Transverse colon (tissue), 4 donors: ENCODE data around the gene SNX13. TPM values are rescaled to one million over a fixed set of nuclear protein-coding genes. Genes with fewer than 3 reads are reported as not detected.

ENCODE experiments used
- DNase-seq: peaks from one replicate; pipeline ENCODE4 v3.0.0-alpha.2; 2019
- H3K27ac ChIP-seq, 4 donors: fragments of 200-600 bp; sonication (generic); 2 replicates each; pipeline ENCODE4 v1.5.1; 2016 to 2018; ENCODE audit warnings: inconsistent platforms in 4 of 4
- H3K27me3 ChIP-seq: fragments of 200-600 bp; sonication (generic); 2 replicates; pipeline ENCODE4 v1.5.1; 2017; ENCODE audit warnings: inconsistent platforms
- H3K36me3 ChIP-seq, 4 donors: fragments of 200-600 bp; sonication (generic); 2 replicates each; pipeline ENCODE4 v1.5.1; 2017 to 2019; ENCODE audit warnings: inconsistent platforms in 4 of 4
- H3K4me1 ChIP-seq, 4 donors: fragments of 200-600 bp; sonication (generic); 2 replicates each; pipeline ENCODE4 v1.5.1; 2017 to 2020; ENCODE audit warnings: inconsistent platforms in 4 of 4
- H3K4me3 ChIP-seq, 4 donors: fragments of 200-600 bp; sonication (generic); 1 replicate in 1 of 4; 2 replicates in 3 of 4; pipeline versions ENCODE4 v1.5.1 to v1.6.1; 2017 to 2019; ENCODE audit warnings: inconsistent platforms in 4 of 4
- H3K9me3 ChIP-seq, 2 donors: fragments of 200-600 bp; sonication (generic); 2 replicates each; pipeline ENCODE4 v1.5.1; 2017 to 2019; ENCODE audit warnings: inconsistent platforms in 2 of 2
- EP300 ChIP-seq: sonication (generic); formaldehyde crosslinking; IDR thresholded peaks from one replicate; pipeline ENCODE4 v1.6.1; 2017; ENCODE audit warnings: antibody characterized with exemption, low read depth
- POLR2A ChIP-seq: fragments of 450-650 bp; IDR thresholded peaks from one replicate; pipeline ENCODE4 v1.6.1; 2016; ENCODE audit warnings: antibody characterized with exemption, mild to moderate bottlenecking, moderate library complexity
- POLR2AphosphoS5 ChIP-seq, 3 donors: sonication (generic); formaldehyde crosslinking; IDR thresholded peaks; one replicate each; pipeline ENCODE4 v1.6.1; 2016; ENCODE audit warnings: antibody characterized with exemption in 3 of 3
- WGBS, 2 donors: methylation state at CpG; one replicate each; pipeline ENCODE4 v1.1.5; 2018; ENCODE audit warnings: low coverage in 1 of 2; 5-methylcytosine and 5-hydroxymethylcytosine counted together
- in situ Hi-C, 4 donors: fragments of 200-750 bp; cut with MboI; loops; one replicate each; pipeline versions ENCODE4 v1.15.0 to v1.15.1; 2017; ENCODE audit warnings: low sequenced_read_pairs in 3 of 4, low pct_ligation_motif_present in 1 of 4, low pct_unique_long_range_greater_than_20kb in 1 of 4
- intact Hi-C: fragments of 100-400 bp; cut with DNase I; formaldehyde crosslinking; loops from one replicate; pipeline ENCODE4 v1.15.1; 2023; ENCODE audit warnings: low total_unique reads
- total RNA-seq, 4 donors: library from RNA; depleted of rRNA; stranded (reverse); fragments of >200 nt; gene quantifications; one replicate each; pipeline ENCODE4 v1.1.0, GENCODE V29; 2016
- TF ChIP-seq, protein P1 (sequence below), 5 experiments: fragments of 200-600 bp in 3 of 5; fragments of 450-650 bp in 2 of 5; sonication (generic) in 3 of 5; IDR thresholded peaks; 1 replicate in 2 of 5; 2 replicates in 3 of 5; pipeline ENCODE4 v1.5.1; 2016 to 2017; ENCODE audit warnings: antibody characterized with exemption in 5 of 5, inconsistent platforms in 3 of 5, mild to moderate bottlenecking in 2 of 5, moderate library complexity in 1 of 5

The SNX13 gene
- total RNA-seq, 4 donors from 2014 or later, result 11.3 to 83.8 (median 69.0) TPM

DNA sequence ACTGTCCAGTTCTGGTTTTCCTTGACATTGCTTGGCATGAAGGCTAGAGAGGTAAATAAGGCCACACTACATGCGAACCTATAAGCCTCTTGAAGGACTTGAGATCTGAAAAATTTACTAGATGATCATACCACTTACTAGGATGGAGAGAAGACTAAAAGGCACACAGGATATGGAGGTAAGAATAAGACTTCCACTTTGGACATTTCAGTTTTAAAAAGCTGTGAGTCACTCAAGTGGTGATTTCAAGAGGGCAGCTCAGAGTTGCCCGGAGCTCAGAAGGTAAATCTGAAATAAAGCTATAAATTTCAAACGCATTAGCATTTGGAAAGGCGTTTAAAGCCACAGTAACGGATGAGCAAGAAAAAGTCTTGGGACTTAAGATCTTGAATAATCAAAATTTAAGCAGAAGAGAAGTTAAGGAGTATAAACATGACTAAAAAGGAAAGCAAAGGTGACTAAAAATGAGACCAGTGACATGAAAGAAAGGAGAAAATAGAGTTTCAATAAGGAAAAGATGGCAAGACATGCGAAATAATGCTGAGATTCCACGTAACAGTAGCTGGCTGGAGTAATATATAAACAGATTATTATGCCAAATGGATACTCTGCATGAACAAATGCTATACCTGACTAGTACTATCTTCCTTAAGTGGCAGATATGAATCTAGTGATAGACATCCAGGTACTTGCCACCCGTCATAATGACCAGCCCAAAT, 68.3 kb downstream of the SNX13 start:
- Histone ChIP-seq H3K27me3 (no peaks in the 10 kb centered on the region), H3K4me1 (no peaks in the 10 kb centered on the region), H3K4me3 (no peak overlapping the region), H3K27ac (no peak overlapping the region), H3K36me3 (peaks cover 0 to 67% (median 20%) of the 10 kb centered on the region in 4 donors), H3K9me3 (no peaks in the 10 kb centered on the region)
- TF ChIP-seq EP300, result no peak
- TF ChIP-seq, protein P1, sequence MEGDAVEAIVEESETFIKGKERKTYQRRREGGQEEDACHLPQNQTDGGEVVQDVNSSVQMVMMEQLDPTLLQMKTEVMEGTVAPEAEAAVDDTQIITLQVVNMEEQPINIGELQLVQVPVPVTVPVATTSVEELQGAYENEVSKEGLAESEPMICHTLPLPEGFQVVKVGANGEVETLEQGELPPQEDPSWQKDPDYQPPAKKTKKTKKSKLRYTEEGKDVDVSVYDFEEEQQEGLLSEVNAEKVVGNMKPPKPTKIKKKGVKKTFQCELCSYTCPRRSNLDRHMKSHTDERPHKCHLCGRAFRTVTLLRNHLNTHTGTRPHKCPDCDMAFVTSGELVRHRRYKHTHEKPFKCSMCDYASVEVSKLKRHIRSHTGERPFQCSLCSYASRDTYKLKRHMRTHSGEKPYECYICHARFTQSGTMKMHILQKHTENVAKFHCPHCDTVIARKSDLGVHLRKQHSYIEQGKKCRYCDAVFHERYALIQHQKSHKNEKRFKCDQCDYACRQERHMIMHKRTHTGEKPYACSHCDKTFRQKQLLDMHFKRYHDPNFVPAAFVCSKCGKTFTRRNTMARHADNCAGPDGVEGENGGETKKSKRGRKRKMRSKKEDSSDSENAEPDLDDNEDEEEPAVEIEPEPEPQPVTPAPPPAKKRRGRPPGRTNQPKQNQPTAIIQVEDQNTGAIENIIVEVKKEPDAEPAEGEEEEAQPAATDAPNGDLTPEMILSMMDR (IDR thresholded peaks at IDR 0.05), result no peak
- TF ChIP-seq POLR2AphosphoS5 (IDR thresholded peaks at IDR 0.05), result no peak
- TF ChIP-seq POLR2A, result no peak
- intact Hi-C loops, result no loop called here
- DNase-seq, result no peak
- in situ Hi-C loops, result no loop called here
- 73 to 81% methylated on average over 6 to 8 of the region's 8 CpGs for WGBS, 2 donors

DNA sequence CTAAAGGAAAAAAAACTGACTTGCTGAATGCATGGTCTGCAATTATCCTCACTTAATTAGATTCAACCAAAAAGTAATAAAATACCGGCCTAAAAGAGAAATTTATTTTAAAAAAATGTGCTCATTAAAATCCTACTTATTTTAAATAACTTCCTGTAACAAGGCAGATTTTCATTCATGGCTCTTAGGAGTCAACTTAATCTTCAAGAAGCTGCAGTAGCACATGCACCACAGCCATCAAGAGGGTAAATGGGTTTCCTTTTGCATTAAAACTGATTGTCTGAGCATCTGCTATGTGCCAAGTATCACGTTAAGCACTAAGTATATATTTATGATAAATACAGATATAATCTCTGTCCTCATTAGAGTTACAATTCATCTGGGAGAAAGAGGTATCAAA, 69.9 kb downstream of the SNX13 start:
- Histone ChIP-seq H3K4me1 (no peaks in the 10 kb centered on the region), H3K27ac (no peak overlapping the region), H3K36me3 (peaks cover 0 to 81% (median 27%) of the 10 kb centered on the region in 4 donors), H3K27me3 (no peaks in the 10 kb centered on the region), H3K4me3 (no peak overlapping the region), H3K9me3 (peaks cover 0 to 8% of the 10 kb centered on the region in 2 donors)
- no peak for DNase-seq
- intact Hi-C loops (no loop called here), in situ Hi-C loops (no loop called here)
- TF ChIP-seq POLR2AphosphoS5 (IDR thresholded peaks at IDR 0.05) (no peak), POLR2A (no peak), EP300 (no peak)
- TF ChIP-seq, protein P1 (IDR thresholded peaks at IDR 0.05), result no peak
- WGBS, 2 donors, result 88 to 90% methylated on average over 2 of the region's 2 CpGs

DNA sequence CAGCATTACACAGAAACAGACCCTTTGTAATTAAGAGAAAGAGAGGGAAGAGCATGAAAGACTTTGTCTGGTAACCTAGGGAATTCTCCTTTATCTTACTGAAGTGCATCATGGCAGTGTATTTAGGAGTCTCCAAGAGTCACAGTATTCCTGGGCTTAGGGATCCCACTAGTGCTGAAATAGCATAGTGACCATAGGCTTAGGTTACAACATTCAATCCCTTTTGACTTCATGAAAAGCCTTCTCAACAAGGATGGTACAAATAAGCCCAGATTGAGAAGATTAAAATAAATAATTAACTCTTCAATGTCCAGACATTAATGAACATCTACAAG, 76.5 kb downstream of the SNX13 start:
- H3K27me3 ChIP-seq, result no peaks in the 10 kb centered on the region
- in situ Hi-C loops (no loop called here), intact Hi-C loops (no loop called here)
- no peak overlapping the region for H3K27ac ChIP-seq
- H3K4me1 ChIP-seq, result no peaks in the 10 kb centered on the region
- H3K4me3 ChIP-seq, result no peak overlapping the region
- TF ChIP-seq POLR2AphosphoS5 (IDR thresholded peaks at IDR 0.05), result no peak
- H3K9me3 ChIP-seq, result peaks cover 0 to 9% of the 10 kb centered on the region in 2 donors
- peaks cover 0 to 42% (median 20%) of the 10 kb centered on the region in 4 donors for H3K36me3 ChIP-seq
- no peak for DNase-seq

DNA sequence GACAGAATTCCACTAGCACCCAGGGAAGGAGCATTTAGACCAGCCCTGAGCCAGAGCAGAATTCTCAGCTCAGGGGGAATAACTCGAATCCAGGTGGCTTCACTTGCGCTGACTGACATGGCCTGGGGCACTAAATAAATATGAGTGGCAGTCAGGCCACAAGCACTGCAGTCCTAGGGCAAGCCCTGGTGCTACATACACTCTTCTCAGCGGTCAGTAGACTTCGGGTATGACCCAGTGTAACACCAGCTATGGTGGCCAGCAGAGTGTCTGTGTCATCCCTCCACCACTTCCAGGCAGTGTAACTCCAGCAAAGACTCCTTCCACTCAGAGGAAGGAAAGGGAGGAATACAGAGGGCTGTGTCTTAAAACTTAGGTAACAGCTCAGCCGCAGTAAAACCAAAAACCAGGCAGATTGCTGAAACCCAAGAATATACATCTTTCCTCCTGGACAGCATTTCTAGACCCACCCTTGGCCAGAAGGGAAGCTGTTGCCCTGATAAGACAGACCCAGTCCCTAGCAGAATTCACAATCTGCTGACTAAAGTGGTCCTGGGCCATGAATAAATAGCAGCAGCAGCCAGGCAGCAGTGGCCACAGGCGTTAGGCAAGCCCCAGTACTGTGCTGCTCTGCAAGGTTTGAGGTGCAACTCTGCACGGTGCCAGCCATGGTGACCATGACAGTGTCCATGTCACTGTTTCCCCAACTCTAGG, 77.0 kb downstream of the SNX13 start:
- H3K4me1 ChIP-seq, result no peaks in the 10 kb centered on the region
- in situ Hi-C loops (no loop called here), intact Hi-C loops (no loop called here)
- DNase-seq, result no peak
- no peak overlapping the region for H3K27ac ChIP-seq
- H3K36me3 ChIP-seq, result peaks cover 0 to 44% (median 18%) of the 10 kb centered on the region in 4 donors
- 89 to 97% methylated on average over 5 to 7 of the region's 7 CpGs for WGBS, 2 donors
- peaks cover 0 to 9% of the 10 kb centered on the region in 2 donors for H3K9me3 ChIP-seq
- no peaks in the 10 kb centered on the region for H3K27me3 ChIP-seq
- TF ChIP-seq POLR2A (no peak), POLR2AphosphoS5 (IDR thresholded peaks at IDR 0.05) (no peak), EP300 (no peak)
- TF ChIP-seq, protein P1 (IDR thresholded peaks at IDR 0.05), result no peak
- no peak overlapping the region for H3K4me3 ChIP-seq
